GM21381 (cell line): ENCODE measurements around the gene SYT6.
"Not testable (repeated sequence)": the region's sequence is repeated elsewhere in the genome, so short reads cannot be mapped to it uniquely, and the experiment has no call there.

ENCODE experiments used
- ATAC-seq: cut with Tn5 transposase; IDR thresholded peaks from one replicate; pipeline ENCODE4 v1.9.1; 2021; ENCODE audit warnings: mild to moderate bottlenecking, moderate library complexity; ENCODE audit not compliant: unreplicated experiment

Gene SYT6

DNA sequence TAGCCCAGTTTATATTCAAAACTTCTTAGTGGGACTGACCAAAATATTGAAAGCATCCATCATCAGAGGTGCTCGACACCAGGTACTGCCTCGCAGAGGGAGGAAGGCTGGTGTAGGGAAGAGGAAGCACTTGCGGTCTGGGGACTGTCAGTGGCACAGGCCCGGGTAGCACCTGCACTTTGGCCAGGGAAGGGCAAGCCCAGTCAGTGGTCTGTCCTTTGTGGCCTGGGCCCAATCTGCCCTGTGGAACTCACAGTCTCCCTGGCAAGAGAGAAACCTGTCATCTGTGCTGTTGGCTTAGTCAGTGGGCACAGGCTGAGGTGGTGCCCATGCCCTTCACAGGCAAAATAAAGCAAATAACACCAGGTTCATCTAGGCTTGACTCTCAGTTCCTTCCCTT, 77.4 kb downstream of the SYT6 start:
- no peak for ATAC-seq

DNA sequence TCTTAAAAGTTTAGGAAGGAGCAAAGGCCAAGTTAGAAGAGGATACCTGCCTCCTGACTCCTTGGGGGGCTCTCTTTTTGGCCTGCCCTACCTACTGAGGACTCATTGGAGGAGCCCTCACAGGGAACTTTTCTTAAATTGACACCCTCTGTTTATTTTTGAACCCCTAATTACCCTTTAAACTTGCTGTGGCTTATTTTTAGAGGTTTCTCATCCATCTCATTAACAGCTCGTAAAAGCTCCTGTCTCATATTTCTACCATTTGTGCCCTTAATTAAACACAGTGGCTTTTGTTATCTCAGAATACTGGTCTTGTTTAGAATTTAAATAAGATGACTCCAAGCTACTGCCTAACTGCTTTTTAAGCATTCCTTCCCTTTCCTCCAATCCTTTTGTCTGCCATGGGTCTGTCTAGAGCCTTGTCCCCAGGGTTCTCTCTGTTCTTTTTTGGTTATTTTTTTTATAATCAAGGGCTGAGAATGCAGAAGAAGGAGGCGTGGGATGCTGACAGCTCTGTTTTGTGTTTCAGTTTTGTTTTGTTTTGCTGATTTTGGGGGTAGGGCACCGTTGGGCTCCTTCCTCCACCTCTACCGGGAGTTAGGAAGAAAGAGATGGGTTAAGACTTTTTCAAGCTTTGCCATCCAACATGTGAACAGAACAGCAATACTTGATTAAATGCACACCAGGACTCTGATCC, 78.0 kb downstream of the SYT6 start:
- ATAC-seq: no peak

GRCh38 chr1:114075105-114075504, 78.6 kb downstream of the SYT6 start:
- ATAC-seq: no peak

GRCh38 chr1:114072246-114072645, 81.4 kb downstream of the SYT6 start:
- ATAC-seq: no peak

- ATAC-seq: not testable (repeated sequence)
Measured at GRCh38 chr1:114069762-114070161, 83.9 kb downstream of the SYT6 start.

DNA sequence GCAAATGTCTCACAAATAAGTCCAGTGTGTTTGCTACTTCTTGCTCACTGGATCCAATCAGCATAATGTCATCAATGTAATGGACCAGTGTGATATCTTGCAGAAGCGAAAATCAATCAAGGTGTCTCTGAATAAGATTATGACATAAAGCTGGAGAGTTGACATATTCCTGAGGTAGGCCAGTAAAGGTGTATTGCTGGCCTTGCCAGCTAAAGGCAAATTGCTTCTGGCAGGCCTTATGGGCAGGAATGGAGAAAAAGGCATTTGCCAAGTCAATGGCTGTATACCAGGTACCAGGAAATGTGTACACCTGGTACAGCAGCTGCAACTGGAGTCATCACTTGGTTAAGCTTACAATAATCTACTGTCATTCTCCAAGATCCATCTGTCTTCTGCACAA, 85.0 kb downstream of the SYT6 start:
- ATAC-seq: not testable (repeated sequence)

DNA sequence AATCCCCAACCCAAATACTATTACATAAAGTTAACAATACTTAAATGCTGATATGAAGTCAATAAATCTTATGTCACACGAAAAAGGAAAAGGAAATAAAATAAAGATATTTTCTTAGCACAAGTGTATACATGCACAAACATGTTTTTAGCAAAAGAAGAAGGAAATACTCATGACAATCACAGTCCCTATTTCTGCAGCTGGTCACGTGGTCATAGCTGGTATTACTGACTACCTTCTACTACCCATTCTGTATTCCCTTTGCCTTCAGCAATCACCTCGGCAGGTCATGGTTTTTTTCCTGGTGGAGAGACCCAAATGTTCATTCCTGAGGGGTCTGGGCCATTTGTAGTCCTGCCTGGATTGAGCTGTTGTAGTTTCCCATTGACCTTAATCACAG, 88.0 kb downstream of the SYT6 start:
- not testable (repeated sequence) for ATAC-seq

GRCh38 chr1:114063544-114063943, 90.1 kb downstream of the SYT6 start:
- ATAC-seq: no peak

GRCh38 chr1:114062477-114063099, 91.1 kb downstream of the SYT6 start:
- ATAC-seq: no peak

DNA sequence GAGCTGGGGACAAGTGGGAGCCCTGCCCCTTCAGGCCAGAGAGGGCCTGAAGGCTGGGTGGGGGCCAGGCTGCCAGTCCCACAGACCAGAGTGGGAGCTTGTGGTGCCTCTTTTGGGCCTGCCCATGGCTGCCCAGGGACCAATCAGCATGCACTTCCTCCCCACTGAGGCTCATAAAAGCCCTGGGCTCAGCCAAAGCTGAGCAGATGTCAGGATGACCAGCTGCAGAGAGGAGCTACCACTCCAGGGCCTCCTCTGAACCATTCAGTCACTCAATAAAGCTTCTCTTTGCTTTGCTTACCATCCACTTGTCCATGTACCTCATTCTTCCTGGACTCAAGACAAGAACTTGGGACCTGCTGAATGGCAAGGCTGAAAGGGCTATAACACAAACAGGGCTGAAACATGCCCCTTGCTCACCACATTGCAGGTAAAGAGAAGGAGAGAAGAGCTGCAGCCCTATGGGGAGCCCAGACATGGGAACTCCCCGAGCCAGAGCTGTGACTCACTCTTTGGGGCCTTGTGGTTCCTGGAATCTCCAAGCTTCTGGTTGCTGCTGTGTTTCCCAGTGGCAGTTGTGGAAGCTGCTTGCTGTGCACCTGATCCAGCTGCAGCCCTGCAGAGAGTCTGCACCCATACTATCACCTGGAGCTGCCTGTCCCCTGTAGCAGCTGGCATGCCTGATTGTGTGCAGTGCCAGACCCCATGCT, 92.4 kb downstream of the SYT6 start:
- ATAC-seq: no peak

DNA sequence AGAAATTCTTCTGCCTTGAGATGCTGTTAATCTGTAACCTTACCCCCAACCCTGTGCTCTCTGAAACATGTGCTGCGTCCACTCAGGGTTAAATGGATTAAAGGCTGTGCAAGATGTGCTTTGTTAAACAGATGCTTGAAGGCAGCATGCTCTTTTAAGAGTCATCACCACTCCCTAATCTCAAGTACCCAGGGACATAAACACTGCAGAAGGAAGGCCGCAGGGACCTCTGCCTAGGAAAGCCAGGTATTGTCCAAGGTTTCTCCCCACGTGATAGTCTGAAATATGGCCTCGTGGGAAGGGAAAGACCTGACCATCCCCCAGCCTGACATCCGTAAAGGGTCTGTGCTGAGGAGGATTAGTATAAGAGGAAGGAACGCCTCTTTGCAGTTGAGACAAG, 95.4 kb downstream of the SYT6 start:
- ATAC-seq: not testable (repeated sequence)

DNA sequence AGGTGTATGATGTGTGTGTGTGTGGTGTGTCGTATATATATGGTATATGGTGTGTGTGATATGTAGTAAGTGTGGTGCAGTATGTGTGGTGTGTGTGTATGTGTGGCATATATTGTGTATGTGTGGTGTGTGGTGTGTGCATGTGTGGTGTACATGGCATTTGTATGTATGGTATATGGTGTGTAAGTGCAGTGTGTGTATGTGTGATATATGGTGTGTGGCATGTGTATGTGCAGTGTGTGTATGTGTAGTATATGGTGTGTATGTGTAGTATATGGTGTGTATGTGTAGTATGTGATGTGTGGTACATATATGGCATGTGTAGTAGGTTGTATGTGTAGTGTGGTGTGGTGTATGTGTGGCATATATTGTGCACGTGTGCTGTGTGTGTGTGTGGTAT, 99.5 kb downstream of the SYT6 start:
- ATAC-seq: no peak

- ATAC-seq: no peak
Measured at GRCh38 chr1:114048232-114048631, 105.4 kb downstream of the SYT6 start.

DNA sequence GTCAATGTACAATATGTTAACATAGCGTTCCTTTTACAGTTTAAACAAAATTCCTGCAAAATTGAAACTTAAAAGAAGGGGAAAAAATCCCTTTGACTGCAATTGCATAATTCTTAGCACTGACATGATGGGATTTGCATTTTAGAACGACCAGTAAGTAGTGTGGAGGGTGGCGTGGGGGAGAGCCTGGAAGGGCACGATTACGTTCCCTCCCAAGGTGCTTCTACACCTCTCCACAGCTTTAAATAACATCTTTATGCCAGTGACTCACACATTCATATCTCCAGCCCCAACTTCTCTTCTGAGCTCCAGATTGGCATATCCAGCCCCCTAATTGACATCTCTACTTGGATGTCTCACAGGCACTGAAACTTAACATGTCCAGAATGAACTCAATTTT, 110.1 kb downstream of the SYT6 start:
- no peak for ATAC-seq

GRCh38 chr1:114043054-114043453, 110.6 kb downstream of the SYT6 start:
- ATAC-seq: no peak

GRCh38 chr1:114040273-114041015, 113.2 kb downstream of the SYT6 start:
- no peak for ATAC-seq
